Esophagus muscularis mucosa (tissue), 4 donors: Measurements from ENCODE around the gene ZFHX3.

Experiments used
- EP300 ChIP-seq: sonication (generic); formaldehyde crosslinking; IDR thresholded peaks from one replicate; pipeline ENCODE4 v1.6.1; 2017; ENCODE audit warnings: antibody characterized with exemption
- POLR2A ChIP-seq: fragments of 450-650 bp; IDR thresholded peaks from one replicate; pipeline ENCODE4 v1.6.1; 2017; ENCODE audit warnings: antibody characterized with exemption, moderate library complexity, mild to moderate bottlenecking, low read depth
- POLR2AphosphoS5 ChIP-seq, 2 donors: sonication (generic); formaldehyde crosslinking; IDR thresholded peaks; one replicate each; pipeline ENCODE4 v1.6.1; 2017; ENCODE audit warnings: antibody characterized with exemption in 2 of 2
- TF ChIP-seq, protein P1 (sequence below), 3 experiments: fragments of 200-600 bp in 2 of 3; fragments of 450-650 bp in 1 of 3; sonication (generic) in 2 of 3; IDR thresholded peaks; one replicate each; pipeline ENCODE4 v1.5.1; 2017 to 2019; ENCODE audit warnings: antibody characterized with exemption in 3 of 3, mild to moderate bottlenecking in 2 of 3, moderate library complexity in 1 of 3

DNA sequence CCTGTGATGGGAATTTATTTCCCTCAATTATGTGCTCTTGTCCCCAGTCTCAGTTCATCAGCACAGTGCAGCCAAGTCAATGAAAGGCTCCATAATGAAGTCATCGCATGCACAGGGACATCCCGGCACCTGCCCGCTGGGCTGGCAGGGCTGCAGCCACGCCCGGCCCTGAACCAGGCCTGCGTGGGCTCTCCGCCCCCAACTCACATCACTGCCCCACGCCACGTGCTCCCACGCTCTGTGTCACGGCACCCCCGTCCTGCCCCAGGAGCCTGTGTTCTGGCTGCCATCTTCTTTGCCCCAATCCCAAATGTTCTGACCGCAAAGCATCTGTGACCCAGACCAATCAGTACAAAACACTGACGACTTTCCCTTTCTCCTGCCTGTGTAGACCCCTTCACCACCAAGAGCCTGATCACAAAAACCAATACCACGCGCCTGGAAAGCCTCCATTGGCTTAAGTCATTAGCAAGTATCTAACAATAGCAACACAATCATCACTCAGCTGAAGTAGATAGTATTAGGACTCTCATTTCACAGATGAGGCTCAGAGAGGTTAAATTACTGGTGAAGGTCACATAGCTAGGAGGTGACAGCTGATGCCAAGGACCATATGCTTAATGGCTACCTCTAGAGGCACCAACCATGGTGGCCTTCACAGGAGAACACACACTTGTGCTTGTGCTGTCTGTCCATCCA lies 202.5 kb downstream of the ZFHX3 start:
- TF ChIP-seq, protein P1, sequence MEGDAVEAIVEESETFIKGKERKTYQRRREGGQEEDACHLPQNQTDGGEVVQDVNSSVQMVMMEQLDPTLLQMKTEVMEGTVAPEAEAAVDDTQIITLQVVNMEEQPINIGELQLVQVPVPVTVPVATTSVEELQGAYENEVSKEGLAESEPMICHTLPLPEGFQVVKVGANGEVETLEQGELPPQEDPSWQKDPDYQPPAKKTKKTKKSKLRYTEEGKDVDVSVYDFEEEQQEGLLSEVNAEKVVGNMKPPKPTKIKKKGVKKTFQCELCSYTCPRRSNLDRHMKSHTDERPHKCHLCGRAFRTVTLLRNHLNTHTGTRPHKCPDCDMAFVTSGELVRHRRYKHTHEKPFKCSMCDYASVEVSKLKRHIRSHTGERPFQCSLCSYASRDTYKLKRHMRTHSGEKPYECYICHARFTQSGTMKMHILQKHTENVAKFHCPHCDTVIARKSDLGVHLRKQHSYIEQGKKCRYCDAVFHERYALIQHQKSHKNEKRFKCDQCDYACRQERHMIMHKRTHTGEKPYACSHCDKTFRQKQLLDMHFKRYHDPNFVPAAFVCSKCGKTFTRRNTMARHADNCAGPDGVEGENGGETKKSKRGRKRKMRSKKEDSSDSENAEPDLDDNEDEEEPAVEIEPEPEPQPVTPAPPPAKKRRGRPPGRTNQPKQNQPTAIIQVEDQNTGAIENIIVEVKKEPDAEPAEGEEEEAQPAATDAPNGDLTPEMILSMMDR (IDR thresholded peaks at IDR 0.05) = no peak
- TF ChIP-seq POLR2A (no peak), POLR2AphosphoS5 (IDR thresholded peaks at IDR 0.05) (no peak), EP300 (no peak)
